ENCODE results near the gene PARP11. TPM values are rescaled to one million over a fixed set of nuclear protein-coding genes. Genes with fewer than 3 reads are reported as not detected.
A peak's percentile ranks its signal among the peaks of the same experiment; 100 is the strongest.

Gene PARP11
- total and polyA plus RNA-seq, 2 experiments from 2014 or later = 3.1 to 9.4 TPM

GRCh38 chr12:3777206-3777809 is 95.9 kb downstream of the PARP11 start:
- Histone ChIP-seq H3K9me2 (replicated peaks; ENCODE audit: insufficient read depth) (no peaks in the 10 kb centered on the region), H3K36me3 (replicated peaks; ENCODE audit: insufficient read depth, low read depth) (no peaks in the 10 kb centered on the region), H4K20me1 (ENCODE audit: insufficient read depth, poor library complexity, severe bottlenecking) (no peaks in the 10 kb centered on the region), H3K4me2 (no peak overlapping the region), H3K4me3 (no peak overlapping the region), H3K27me3 (peaks cover 21% of the 10 kb centered on the region), H2AFZ (no peak overlapping the region), H3K27ac (no peak overlapping the region), H3K4me1 (ENCODE audit: insufficient read depth) (no peaks in the 10 kb centered on the region), H3K9me3 (ENCODE audit: low read depth) (no peaks in the 10 kb centered on the region), H3K79me2 (no peaks in the 10 kb centered on the region)
- TF ChIP-seq EZH2phosphoT487 (IDR thresholded peaks at IDR 0.05; ENCODE audit: low read depth, severe bottlenecking, unreplicated experiment) = no peak
- TF ChIP-seq, protein P1, sequence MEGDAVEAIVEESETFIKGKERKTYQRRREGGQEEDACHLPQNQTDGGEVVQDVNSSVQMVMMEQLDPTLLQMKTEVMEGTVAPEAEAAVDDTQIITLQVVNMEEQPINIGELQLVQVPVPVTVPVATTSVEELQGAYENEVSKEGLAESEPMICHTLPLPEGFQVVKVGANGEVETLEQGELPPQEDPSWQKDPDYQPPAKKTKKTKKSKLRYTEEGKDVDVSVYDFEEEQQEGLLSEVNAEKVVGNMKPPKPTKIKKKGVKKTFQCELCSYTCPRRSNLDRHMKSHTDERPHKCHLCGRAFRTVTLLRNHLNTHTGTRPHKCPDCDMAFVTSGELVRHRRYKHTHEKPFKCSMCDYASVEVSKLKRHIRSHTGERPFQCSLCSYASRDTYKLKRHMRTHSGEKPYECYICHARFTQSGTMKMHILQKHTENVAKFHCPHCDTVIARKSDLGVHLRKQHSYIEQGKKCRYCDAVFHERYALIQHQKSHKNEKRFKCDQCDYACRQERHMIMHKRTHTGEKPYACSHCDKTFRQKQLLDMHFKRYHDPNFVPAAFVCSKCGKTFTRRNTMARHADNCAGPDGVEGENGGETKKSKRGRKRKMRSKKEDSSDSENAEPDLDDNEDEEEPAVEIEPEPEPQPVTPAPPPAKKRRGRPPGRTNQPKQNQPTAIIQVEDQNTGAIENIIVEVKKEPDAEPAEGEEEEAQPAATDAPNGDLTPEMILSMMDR (IDR thresholded peaks at IDR 0.05; ENCODE audit: poor library complexity) = peak; percentile 85
- TF ChIP-seq EZH2 (IDR thresholded peaks at IDR 0.05; ENCODE audit: borderline replicate concordance) = no peak
- DNase-seq (ENCODE audit: low spot score) = peak; percentile 67
- WGBS (ENCODE audit: low lambda C conversion rate, missing lambda C conversion rate) = 64% methylated on average over 3 of the region's 3 CpGs

GRCh38 chr12:3775385-3776035 is 97.7 kb downstream of the PARP11 start:
- Histone ChIP-seq H3K27ac (no peak overlapping the region), H2AFZ (no peak overlapping the region), H3K4me1 (ENCODE audit: insufficient read depth) (no peaks in the 10 kb centered on the region), H3K36me3 (replicated peaks; ENCODE audit: insufficient read depth, low read depth) (no peaks in the 10 kb centered on the region), H3K9me3 (ENCODE audit: low read depth) (no peaks in the 10 kb centered on the region), H3K9me2 (replicated peaks; ENCODE audit: insufficient read depth) (no peaks in the 10 kb centered on the region), H4K20me1 (ENCODE audit: insufficient read depth, poor library complexity, severe bottlenecking) (no peaks in the 10 kb centered on the region), H3K27me3 (peaks cover 21% of the 10 kb centered on the region), H3K4me3 (no peak overlapping the region), H3K79me2 (no peaks in the 10 kb centered on the region), H3K4me2 (no peak overlapping the region)
- 79% methylated on average over 5 of the region's 5 CpGs for WGBS (ENCODE audit: low lambda C conversion rate, missing lambda C conversion rate)
- no peak for TF ChIP-seq EZH2 (IDR thresholded peaks at IDR 0.05; ENCODE audit: borderline replicate concordance)
- no peak for TF ChIP-seq EZH2phosphoT487 (IDR thresholded peaks at IDR 0.05; ENCODE audit: low read depth, severe bottlenecking, unreplicated experiment)
- TF ChIP-seq, protein P1 (IDR thresholded peaks at IDR 0.05; ENCODE audit: poor library complexity) = no peak
- DNase-seq (ENCODE audit: low spot score) = no peak

- no peaks in the 10 kb centered on the region for H3K9me2 ChIP-seq (replicated peaks; ENCODE audit: insufficient read depth)
- peaks cover 21% of the 10 kb centered on the region for H3K27me3 ChIP-seq
- DNase-seq (ENCODE audit: low spot score) = no peak
- TF ChIP-seq EZH2phosphoT487 (IDR thresholded peaks at IDR 0.05; ENCODE audit: low read depth, severe bottlenecking, unreplicated experiment) (no peak), EZH2 (IDR thresholded peaks at IDR 0.05; ENCODE audit: borderline replicate concordance) (no peak)
- TF ChIP-seq, protein P1 (IDR thresholded peaks at IDR 0.05; ENCODE audit: poor library complexity) = no peak
- no peak overlapping the region for H3K4me3 ChIP-seq
- no peak overlapping the region for H2AFZ ChIP-seq
- no peaks in the 10 kb centered on the region for H3K4me1 ChIP-seq (ENCODE audit: insufficient read depth)
- H3K79me2 ChIP-seq = no peaks in the 10 kb centered on the region
- H4K20me1 ChIP-seq (ENCODE audit: insufficient read depth, poor library complexity, severe bottlenecking) = no peaks in the 10 kb centered on the region
- no peak overlapping the region for H3K4me2 ChIP-seq
- H3K27ac ChIP-seq = no peak overlapping the region
- 77% methylated on average over 4 of the region's 4 CpGs for WGBS (ENCODE audit: low lambda C conversion rate, missing lambda C conversion rate)
- no peaks in the 10 kb centered on the region for H3K9me3 ChIP-seq (ENCODE audit: low read depth)
- no peaks in the 10 kb centered on the region for H3K36me3 ChIP-seq (replicated peaks; ENCODE audit: insufficient read depth, low read depth)
These were observed 100.8 kb downstream of the PARP11 start for GRCh38 chr12:3772380-3772779.

Data from hepatocyte (in vitro differentiated cells).